Measurements from ENCODE around the gene JPH3.
"Not testable (repeated sequence)": the region's sequence is repeated elsewhere in the genome, so short reads cannot be mapped to it uniquely, and the experiment has no call there.

The JPH3 gene

GRCh38 chr16:87658564-87659225 is 56.4 kb downstream of the JPH3 start:
- DNase-seq: peak; percentile 66

DNA sequence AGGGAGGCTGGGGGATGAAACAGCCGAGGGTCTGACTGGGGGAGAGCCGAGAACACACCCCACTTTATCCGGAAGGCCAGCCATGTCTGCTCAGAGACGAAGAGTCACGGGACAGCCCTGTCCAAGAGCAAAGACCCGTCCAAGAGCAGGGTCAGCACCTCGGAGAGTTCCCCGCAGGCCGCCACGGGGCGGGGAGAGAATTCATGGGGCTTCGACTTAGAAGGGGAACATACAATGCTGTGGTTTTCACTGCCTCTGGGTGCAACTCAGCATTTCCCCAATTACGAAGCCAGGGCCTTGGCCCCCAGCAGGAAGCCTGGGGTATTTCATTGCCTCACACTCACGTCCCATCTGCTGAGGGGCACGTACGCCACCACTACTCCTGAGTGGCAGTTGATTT is 59.3 kb downstream of the JPH3 start:
- DNase-seq: no peak

- DNase-seq: no peak
These were observed 60.2 kb downstream of the JPH3 start for GRCh38 chr16:87662254-87663204.

DNA sequence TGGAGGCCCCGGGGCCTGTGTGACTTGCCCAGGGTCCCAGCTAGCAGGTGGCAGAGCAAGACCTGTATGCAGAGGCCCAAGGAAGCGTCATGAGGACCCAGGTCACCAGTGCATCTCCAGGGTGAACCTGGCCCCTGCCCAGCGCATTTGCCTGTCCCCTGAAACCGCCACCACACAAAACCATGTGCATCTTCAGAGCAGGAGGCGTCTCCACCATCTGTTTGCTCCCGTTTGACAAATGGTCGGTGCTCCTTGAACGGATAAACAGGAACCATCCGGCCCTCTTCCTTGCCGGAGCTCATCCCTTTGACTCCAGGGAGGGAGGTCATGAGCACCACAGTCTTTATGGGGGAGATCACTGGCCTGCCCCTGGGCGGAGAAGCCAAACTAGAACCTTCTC is 62.5 kb downstream of the JPH3 start:
- no peak for DNase-seq

DNA sequence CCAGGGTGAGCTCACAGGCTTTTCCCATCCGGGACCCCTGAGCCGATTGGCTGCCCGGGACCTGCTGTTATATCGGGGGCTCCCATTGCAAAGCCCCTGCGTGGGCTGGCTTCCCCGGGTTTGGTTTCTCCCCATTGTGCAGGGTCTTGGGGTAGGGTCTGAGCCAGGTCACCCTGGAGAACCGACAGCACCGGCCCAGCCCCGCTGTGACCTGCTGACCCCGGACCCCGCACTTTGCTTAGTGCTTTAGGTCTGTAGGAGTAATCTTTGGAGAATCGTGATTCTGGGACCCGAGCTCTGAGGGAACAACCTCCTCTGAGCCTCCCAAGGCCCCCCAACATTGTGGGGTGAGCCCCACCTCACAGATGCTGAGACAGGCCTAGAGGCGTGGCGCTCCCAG is 62.9 kb downstream of the JPH3 start:
- no peak for DNase-seq

GRCh38 chr16:87666919-87667318 is 64.6 kb downstream of the JPH3 start:
- no peak for DNase-seq

GRCh38 chr16:87667443-87667842 is 65.1 kb downstream of the JPH3 start:
- no peak for DNase-seq

- no peak for DNase-seq
These were observed 65.6 kb downstream of the JPH3 start for GRCh38 chr16:87667946-87668345.

DNA sequence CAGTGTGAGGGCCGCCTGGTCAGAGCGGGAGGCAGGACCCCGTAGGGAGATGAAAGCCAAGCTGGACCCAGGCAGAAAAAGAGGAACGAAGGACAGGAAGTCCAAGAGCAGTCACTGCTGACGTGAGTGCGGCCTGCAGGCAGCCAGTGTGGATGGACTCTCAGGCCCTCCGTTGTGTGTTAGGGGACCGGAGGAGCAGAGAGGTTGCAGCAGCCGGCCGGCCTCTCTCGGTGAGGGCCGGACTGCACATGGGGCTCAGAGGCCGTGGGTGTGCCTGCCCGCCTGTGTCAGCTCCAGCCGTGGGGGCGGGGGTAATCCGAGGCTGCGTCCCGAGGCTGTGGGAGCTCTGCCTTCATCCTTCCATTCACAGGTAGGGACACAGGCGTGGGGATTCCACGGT is 67.4 kb downstream of the JPH3 start:
- DNase-seq: no peak

GRCh38 chr16:87671221-87671620 is 68.9 kb downstream of the JPH3 start:
- DNase-seq: no peak

DNA sequence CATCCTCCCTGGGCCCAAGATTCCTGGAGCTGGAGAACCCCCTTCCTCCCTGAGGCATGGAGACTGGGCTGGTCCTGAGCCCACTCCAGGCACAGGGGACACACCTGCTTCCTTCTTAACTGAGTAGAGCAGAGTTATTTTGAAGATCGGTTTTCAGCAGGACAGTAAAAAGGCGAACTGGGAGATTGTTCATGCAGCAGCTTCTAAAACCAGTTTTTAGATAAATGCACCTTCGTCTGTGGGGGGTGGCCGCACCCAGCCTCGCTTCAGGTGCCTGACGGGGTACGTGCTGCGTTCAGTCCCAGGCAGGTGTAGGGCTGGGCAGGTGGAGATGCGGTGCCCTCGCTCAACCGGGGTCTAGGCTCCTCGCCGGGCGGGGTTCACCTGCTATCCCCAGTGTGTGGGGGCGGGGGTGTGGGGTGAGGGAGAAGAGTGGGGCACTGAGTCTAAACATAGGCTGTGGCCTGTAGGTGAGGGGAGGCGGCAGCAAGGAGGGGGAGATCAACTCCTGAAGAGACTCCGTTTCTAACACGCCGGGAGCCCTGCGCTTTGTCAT is 69.5 kb downstream of the JPH3 start:
- no peak for DNase-seq

DNA sequence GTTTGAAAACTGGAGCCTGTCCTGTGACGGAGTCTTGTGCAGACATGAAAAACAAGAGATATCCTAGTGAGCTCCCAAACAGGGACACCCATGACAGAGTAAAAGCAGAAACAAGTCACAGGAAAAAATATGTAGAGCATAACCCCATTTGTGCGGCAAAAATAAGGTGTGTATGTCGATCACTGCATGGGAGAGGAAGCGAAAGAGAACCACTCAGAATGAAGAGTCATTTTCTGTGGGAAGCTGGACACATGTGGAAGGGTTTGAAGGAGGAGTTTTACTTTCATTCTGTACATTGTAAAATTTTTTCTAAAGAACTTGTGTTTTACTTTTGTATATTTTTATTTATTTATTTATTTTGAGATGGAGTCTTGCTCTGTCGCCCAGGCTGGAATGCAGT is 72.1 kb downstream of the JPH3 start:
- no peak for DNase-seq

DNA sequence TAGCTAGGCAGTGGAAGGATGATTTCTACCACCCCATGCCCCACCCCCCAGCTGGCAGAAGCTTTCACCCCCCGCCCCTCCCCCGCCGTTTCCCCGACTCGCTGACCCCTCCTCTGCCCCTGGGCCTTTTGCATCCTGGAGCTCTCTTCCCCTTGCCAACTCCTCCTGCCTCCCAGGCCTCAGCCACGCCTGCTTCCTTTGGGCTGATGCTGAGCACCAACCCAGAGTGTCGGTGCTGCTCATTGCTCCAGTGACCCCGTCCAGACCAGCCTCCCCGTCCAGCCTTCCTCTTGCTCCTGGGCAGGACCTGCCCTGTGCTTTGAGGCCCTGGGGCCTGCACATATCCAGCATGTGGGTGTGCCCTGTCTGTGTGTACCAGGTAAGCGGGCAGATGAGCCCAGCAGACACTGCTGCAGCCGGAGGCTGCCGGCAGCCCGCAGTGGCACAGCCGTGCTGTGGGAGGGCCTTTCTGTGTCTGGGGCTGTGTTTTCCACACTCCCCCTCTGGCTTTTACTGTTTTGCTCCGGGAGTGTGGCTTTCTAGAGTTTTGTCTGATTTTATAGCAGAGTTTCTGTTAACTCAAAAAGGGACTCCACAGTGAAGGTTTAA is 72.9 kb downstream of the JPH3 start:
- peak; percentile 69 for DNase-seq

- no peak for DNase-seq
These were observed 75.5 kb downstream of the JPH3 start for GRCh38 chr16:87677830-87678229.

GRCh38 chr16:87678618-87679017 is 76.3 kb downstream of the JPH3 start:
- no peak for DNase-seq

GRCh38 chr16:87679593-87680271 is 77.4 kb downstream of the JPH3 start:
- DNase-seq: peak; percentile 76

DNA sequence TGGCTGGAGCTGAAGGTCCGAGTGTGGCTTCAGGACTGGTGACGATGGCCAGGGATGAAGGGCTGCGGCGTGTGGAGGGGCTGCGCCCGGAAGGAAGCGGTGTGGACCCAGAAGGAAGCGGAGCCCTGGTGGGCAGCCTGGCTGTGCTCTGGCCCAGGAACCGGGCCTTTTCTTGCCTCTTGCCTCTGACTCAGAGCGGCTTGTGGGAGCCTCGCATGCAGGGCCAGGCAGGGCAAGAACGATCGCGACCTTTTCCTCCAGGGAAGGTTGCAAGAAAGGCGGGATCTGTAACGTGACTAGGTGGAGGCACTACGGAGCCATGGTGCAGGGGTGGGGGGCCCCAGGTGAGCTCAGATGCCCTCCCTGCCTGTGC is 78.0 kb downstream of the JPH3 start:
- no peak for DNase-seq

DNA sequence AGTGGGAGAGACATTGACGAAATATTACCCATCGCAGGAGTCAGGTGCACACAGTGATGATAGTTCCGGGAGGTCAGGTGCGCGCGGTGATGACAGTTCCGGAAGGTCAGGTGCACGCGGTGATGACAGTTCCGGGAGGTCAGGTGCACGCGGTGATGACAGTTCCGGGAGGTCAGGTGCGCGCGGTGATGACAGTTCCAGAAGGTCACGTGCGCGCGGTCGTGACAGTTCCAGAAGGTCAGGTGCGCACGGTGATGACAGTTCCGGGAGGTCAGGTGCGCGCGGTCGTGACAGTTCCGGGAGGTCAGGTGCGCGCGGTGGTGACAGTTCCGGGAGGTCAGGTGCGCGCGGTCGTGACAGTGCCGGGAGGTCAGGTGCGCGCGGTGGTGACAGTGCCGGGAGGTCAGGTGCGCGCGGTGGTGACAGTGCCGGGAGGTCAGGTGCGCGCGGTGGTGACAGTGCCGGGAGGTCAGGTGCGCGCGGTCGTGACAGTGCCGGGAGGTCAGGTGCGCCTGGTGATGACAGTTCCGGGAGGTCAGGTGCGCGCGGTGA is 78.8 kb downstream of the JPH3 start:
- not testable (repeated sequence) for DNase-seq

DNA sequence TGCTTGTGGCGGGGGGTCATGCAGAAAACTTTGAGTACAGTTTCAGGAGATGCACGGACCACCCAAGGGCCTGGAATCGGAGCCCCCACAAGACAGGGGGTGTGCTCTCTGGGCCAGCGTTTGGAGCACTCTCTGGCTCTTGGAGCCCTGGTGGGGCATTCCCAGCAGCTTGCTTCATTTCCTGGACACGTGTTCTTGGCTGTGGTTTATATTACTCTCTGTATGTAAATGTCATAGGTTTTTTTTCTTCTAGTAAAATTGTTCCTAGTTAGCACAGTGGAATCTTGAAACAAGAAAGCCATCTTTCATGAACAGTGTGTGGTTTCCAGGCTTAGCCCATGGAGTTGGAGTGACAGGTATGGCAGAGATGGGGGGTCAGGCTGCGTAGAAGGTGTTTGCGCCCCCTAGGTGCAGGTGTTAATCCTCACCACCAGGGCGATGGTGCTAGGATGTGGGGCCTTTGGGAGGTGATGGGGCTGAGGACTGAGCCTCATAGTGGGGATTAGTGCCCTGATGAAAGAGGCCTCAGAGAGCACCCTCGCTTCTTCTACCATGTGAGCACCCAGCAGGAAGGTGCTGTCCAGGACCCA is 79.8 kb downstream of the JPH3 start:
- DNase-seq: peak; percentile 7

GRCh38 chr16:87682852-87683399 is 80.6 kb downstream of the JPH3 start:
- DNase-seq: no peak

DNA sequence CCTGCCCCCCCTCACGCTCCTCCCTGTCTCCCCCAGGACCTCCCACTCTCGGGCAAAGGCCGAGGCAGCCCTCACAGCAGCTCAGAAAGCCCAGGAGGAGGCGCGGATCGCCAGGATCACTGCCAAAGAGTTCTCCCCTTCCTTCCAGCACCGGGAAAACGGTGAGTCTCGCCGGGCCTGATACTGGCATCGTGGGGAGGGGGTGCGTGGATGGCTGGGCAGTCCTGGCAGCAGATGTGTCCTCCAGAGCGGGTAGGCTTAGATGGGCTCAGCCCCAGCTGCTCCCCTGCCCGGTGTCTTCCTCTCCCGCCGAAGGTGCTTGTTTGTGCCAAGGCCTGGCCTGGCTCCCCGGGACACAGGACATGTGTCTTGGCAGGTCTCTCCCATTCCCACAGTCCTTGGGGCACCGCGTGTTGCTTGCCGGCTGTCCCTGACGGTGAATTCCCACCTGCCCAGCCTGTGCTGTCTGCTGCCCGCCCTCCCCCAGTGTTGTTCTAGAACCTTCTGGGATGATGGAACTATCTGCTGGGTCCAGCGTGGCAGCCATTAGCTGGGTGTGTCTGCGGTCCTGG is 81.9 kb downstream of the JPH3 start:
- no peak for DNase-seq

Data from NCI-H69 (cell line).